HepG2 (cell line): ENCODE measurements around the gene ZNF19. TPM values are rescaled to one million over a fixed set of nuclear protein-coding genes. Genes with fewer than 3 reads are reported as not detected.

Experiments
- ATAC-seq: fragments of 200-7000 bp; cut with Tn5 transposase; 3 replicates; pipeline ENCODE4 v1.9.1; 2020; ENCODE audit warnings: mild to moderate bottlenecking, moderate library complexity
- BruUV-seq: library from RNA; stranded (reverse); fragments of 400-500 nt; replicated peaks from 2 replicates; lab custom pipeline; 2021; lab: Mats Ljungman, UMichigan
- CTCF ChIA-PET: fragments of 300-600 bp; formaldehyde crosslinking; extraction: SDS; loops from one replicate; lab custom pipeline; 2021; ENCODE audit warnings: low total read pairs, inconsistent platforms, low intra/inter-chr PET ratio; lab: Yijun Ruan, JAX
- POLR2A ChIA-PET: fragments of 350-600 bp; sonication (Branson Sonifier 250); formaldehyde crosslinking; loops from one replicate; lab custom pipeline; 2020; ENCODE audit warnings: antibody characterized with exemption, inconsistent platforms; lab: Yijun Ruan, JAX
- DNase-seq: peaks from one replicate; pipeline ENCODE4 v3.0.0-alpha.2; 2015; ENCODE audit warnings: low spot score
- FAIRE-seq: peaks from 3 replicates; lab custom pipeline; 2011; peaks lifted over from hg19 to GRCh38; lab: Jason Lieb, UNC
- H2AFZ ChIP-seq: one replicate; pipeline ENCODE4 v1.6.1; 2011; ENCODE audit warnings: low read length, inconsistent platforms
- H3K27ac ChIP-seq: fragments of 300-600 bp; 3 replicates; pipeline ENCODE4 v1.8.0; 2011; ENCODE audit warnings: mixed run types, mild to moderate bottlenecking, mixed read lengths, low read length, inconsistent platforms; ENCODE audit not compliant: insufficient read depth; ENCODE audit errors: extremely low read length
- H3K27me3 ChIP-seq, 2 experiments: fragments of 200-600 bp in 1 of 2; 2 replicates in 1 of 2; 3 replicates in 1 of 2; pipeline versions ENCODE4 v1.6.0 to v1.8.0; 2011; ENCODE audit warnings: low read length in 2 of 2, mild to moderate bottlenecking in 2 of 2, moderate library complexity in 2 of 2, inconsistent platforms in 1 of 2; ENCODE audit not compliant: insufficient read depth in 2 of 2, control insufficient read depth in 1 of 2
- H3K36me3 ChIP-seq, 2 experiments: fragments of 200-600 bp in 1 of 2; replicated peaks in 1 of 2; 2 replicates in 1 of 2; 3 replicates in 1 of 2; pipeline versions ENCODE4 v1.5.1 to v1.8.0; 2011; ENCODE audit warnings: low read length in 2 of 2, inconsistent platforms in 1 of 2; ENCODE audit not compliant: insufficient read depth in 2 of 2, control insufficient read depth in 1 of 2
- H3K4me1 ChIP-seq: 2 replicates; pipeline ENCODE4 v1.5.1; 2012; ENCODE audit warnings: low read length, inconsistent platforms; ENCODE audit not compliant: insufficient read depth
- H3K4me2 ChIP-seq: 2 replicates; pipeline ENCODE4 v1.6.0; 2011; ENCODE audit warnings: low read depth, low read length, inconsistent platforms
- H3K4me3 ChIP-seq, 3 experiments: fragments of 200-600 bp in 1 of 3; sonication (generic), shearing (Covaris generic) in 1 of 3; replicated peaks in 1 of 3; 2 replicates each; pipeline ENCODE4 v1.5.1; 2011 to 2016; ENCODE audit warnings: low read length in 3 of 3, inconsistent platforms in 2 of 3, low read depth in 2 of 3, mild to moderate bottlenecking in 2 of 3, control low read depth in 1 of 3, mixed read lengths in 1 of 3; ENCODE audit not compliant: insufficient read depth in 1 of 3
- H3K79me2 ChIP-seq: one replicate; pipeline ENCODE4 v1.6.1; 2011; ENCODE audit warnings: low read length, inconsistent platforms; ENCODE audit not compliant: insufficient read depth
- H3K9ac ChIP-seq: 2 replicates; pipeline ENCODE4 v1.6.0; 2011; ENCODE audit warnings: mild to moderate bottlenecking, low read depth, low read length, inconsistent platforms; ENCODE audit not compliant: insufficient read depth
- H3K9me3 ChIP-seq: 2 replicates; pipeline ENCODE4 v1.5.1; 2012; ENCODE audit warnings: mild to moderate bottlenecking, low read length
- H4K20me1 ChIP-seq: 2 replicates; pipeline ENCODE4 v1.6.0; 2011; ENCODE audit warnings: inconsistent platforms, mild to moderate bottlenecking, low read length, moderate library complexity; ENCODE audit not compliant: insufficient read depth
- CAMTA2 ChIP-seq: sonication (generic); formaldehyde crosslinking; IDR thresholded peaks from 2 replicates; pipeline ENCODE4 v1.4.0; 2020; ENCODE audit warnings: mild to moderate bottlenecking, missing genetic modification reagents, borderline replicate concordance
- GZF1 ChIP-seq: sonication (generic); formaldehyde crosslinking; IDR thresholded peaks from 2 replicates; pipeline ENCODE4 v1.5.1; 2020; ENCODE audit warnings: mild to moderate bottlenecking, missing genetic modification reagents
- HNRNPLL ChIP-seq: fragments of 200-400 bp; formaldehyde crosslinking; IDR thresholded peaks from 2 replicates; pipeline ENCODE4 v1.6.1; 2017; ENCODE audit warnings: mild to moderate bottlenecking, low read depth, low read length; ENCODE audit not compliant: poor library complexity, severe bottlenecking
- KDM5A ChIP-seq: fragments of 200-600 bp; sonication (generic); IDR thresholded peaks from 2 replicates; pipeline ENCODE4 v1.7.0; 2018; ENCODE audit warnings: antibody characterized with exemption, mild to moderate bottlenecking, low read length, borderline replicate concordance
- LRRFIP1 ChIP-seq: sonication (generic); formaldehyde crosslinking; conservative IDR thresholded peaks from 2 replicates; pipeline ENCODE4 v1.4.0; 2020; ENCODE audit warnings: missing genetic modification reagents
- RBAK ChIP-seq: sonication (generic); formaldehyde crosslinking; IDR thresholded peaks from 2 replicates; pipeline ENCODE4 v1.5.1; 2020; ENCODE audit warnings: mild to moderate bottlenecking, missing genetic modification reagents
- ZFP82 ChIP-seq: sonication (generic); formaldehyde crosslinking; IDR thresholded peaks from 2 replicates; pipeline ENCODE4 v1.5.1; 2020; ENCODE audit warnings: mild to moderate bottlenecking, missing genetic modification reagents, borderline replicate concordance
- ZNF121 ChIP-seq: sonication (generic); formaldehyde crosslinking; IDR thresholded peaks from 2 replicates; pipeline ENCODE4 v1.5.0; 2020; ENCODE audit warnings: mild to moderate bottlenecking, missing genetic modification reagents
- ZNF17 ChIP-seq: sonication (generic); formaldehyde crosslinking; IDR thresholded peaks from 2 replicates; pipeline ENCODE4 v1.5.0; 2020; ENCODE audit warnings: mild to moderate bottlenecking, missing genetic modification reagents
- ZNF274 ChIP-seq: sonication (generic); formaldehyde crosslinking; IDR thresholded peaks from 2 replicates; pipeline ENCODE4 v1.5.1; 2020; ENCODE audit warnings: mild to moderate bottlenecking, missing genetic modification reagents
- ZNF547 ChIP-seq: sonication (generic); formaldehyde crosslinking; IDR thresholded peaks from 2 replicates; pipeline ENCODE4 v1.5.1; 2020; ENCODE audit warnings: mild to moderate bottlenecking, missing genetic modification reagents
- ZNF619 ChIP-seq: sonication (generic); formaldehyde crosslinking; IDR thresholded peaks from 2 replicates; pipeline ENCODE4 v1.4.0; 2020; ENCODE audit warnings: mild to moderate bottlenecking, missing genetic modification reagents
- WGBS: methylation state at CpG from one replicate; pipeline ENCODE4 v1.1.6; 2017; ENCODE audit warnings: low lambda C conversion rate; 5-methylcytosine and 5-hydroxymethylcytosine counted together
- in situ Hi-C: cut with HindIII; loops from 2 replicates; pipeline ENCODE4 v1.10.0; 2017; ENCODE audit warnings: low pct_unique_long_range_greater_than_20kb; ENCODE audit not compliant: extremely low pct_ligation_motif_present
- intact Hi-C: fragments of 100-400 bp; cut with micrococcal nuclease; formaldehyde crosslinking; loops from one replicate; pipeline ENCODE4 v1.10.0; 2022; ENCODE audit not compliant: unreplicated experiment
- polyA plus RNA-seq, 8 experiments: library from polyadenylated mRNA; depleted of rRNA in 3 of 8; stranded (reverse) in 7 of 8; unstranded in 1 of 8; fragments of >200 nt; fragmentation: Illumina TruSeq in 4 of 8; extraction: Trizol in 4 of 8; gene quantifications; 2 replicates each; pipeline versions ENCODE4 v1.2.1 to v1.2.3, GENCODE V29; 2011 to 2016; ENCODE audit warnings: low read depth in 4 of 8, missing spikeins in 1 of 8, mixed read lengths in 1 of 8; ENCODE audit not compliant: insufficient read depth in 1 of 8
- total RNA-seq, 5 experiments: library from RNA; depleted of rRNA; stranded (reverse); fragments of >200 nt; fragmentation: Illumina TruSeq; extraction: Trizol; gene quantifications; 2 replicates each; pipeline ENCODE4 v1.2.3, GENCODE V29; 2016; ENCODE audit warnings: low read depth in 1 of 5

Gene ZNF19
- total and polyA plus RNA-seq, 2 of the 13 experiments (the other 11 are each of a cell fraction or from before 2014, with no cell fraction given), result 3.2 to 5.8 TPM

- ATAC-seq (no peak), DNase-seq (no peak), FAIRE-seq (no peak)
- ChIA-PET POLR2A (no interaction called here), CTCF (no interaction called here)
- Histone ChIP-seq H3K27me3 (peaks cover 9 to 41% of the 10 kb centered on the region in 2 experiments), H3K36me3 (no peaks in the 10 kb centered on the region), H2AFZ (no peak overlapping the region), H3K4me2 (no peak overlapping the region), H4K20me1 (no peaks in the 10 kb centered on the region), H3K27ac (no peak overlapping the region), H3K79me2 (no peaks in the 10 kb centered on the region), H3K9ac (no peak overlapping the region), H3K4me3 (no peak overlapping the region), H3K9me3 (no peaks in the 10 kb centered on the region), H3K4me1 (peaks cover 30% of the 10 kb centered on the region)
- intact Hi-C loops, result loop anchor here (10.0 kb wide), 1 partner anchor 185 kb away; no protein-coding TSS in a partner anchor
- TF ChIP-seq ZNF619 (CRISPR knock-in tag), result no peak
- no peak for TF ChIP-seq ZNF547
- no peak for TF ChIP-seq GZF1
- no peak for TF ChIP-seq ZNF121 (CRISPR knock-in tag)
- TF ChIP-seq ZNF274 (CRISPR knock-in tag), result no peak
- TF ChIP-seq ZNF17 (CRISPR knock-in tag), result no peak
- TF ChIP-seq RBAK (CRISPR knock-in tag), result no peak
- TF ChIP-seq KDM5A, result no peak
- no peak for TF ChIP-seq LRRFIP1
- no peak for TF ChIP-seq ZFP82
- no peak for TF ChIP-seq CAMTA2 (CRISPR knock-in tag)
- TF ChIP-seq HNRNPLL, result no peak
- in situ Hi-C loops, result no loop called here
- BruUV-seq, result no TSS peak
- WGBS, result 11% methylated on average over 3 of the region's 3 CpGs
Measured at GRCh38 chr16:71429581-71429980, 59.5 kb downstream of the ZNF19 start.
